K562 (cell line): Measurements from ENCODE around the gene CERS1. TPM values are rescaled to one million over a fixed set of nuclear protein-coding genes. Genes with fewer than 3 reads are reported as not detected.

ENCODE experiments used
- ATAC-seq: fragments of 200-7000 bp; cut with Tn5 transposase; 3 replicates; pipeline ENCODE4 v1.9.1; 2020; ENCODE audit warnings: moderate library complexity
- BruUV-seq: library from RNA; stranded (reverse); fragments of 400-500 nt; replicated peaks from 2 replicates; lab custom pipeline; 2021; lab: Mats Ljungman, UMichigan
- CTCF ChIA-PET: fragments of 300-600 bp; formaldehyde crosslinking; extraction: SDS; loops from one replicate; lab custom pipeline; 2021; ENCODE audit warnings: low intra/inter-chr PET ratio; lab: Yijun Ruan, JAX
- POLR2A ChIA-PET: fragments of 300-600, 350-650 bp; sonication (Branson Sonifier 250); formaldehyde crosslinking; extraction: SDS; loops from one replicate; lab custom pipeline; 2021; ENCODE audit warnings: antibody characterized with exemption, inconsistent platforms; lab: Yijun Ruan, JAX
- DNase-seq, 4 experiments: peaks; one replicate each; pipeline versions ENCODE4 v3.0.0 to v3.0.0-alpha.2; 2011 to 2018; ENCODE audit warnings: low spot score in 3 of 4, mixed read lengths in 3 of 4; ENCODE audit errors: extremely low read depth in 1 of 4
- FAIRE-seq: peaks from 2 replicates; lab custom pipeline; 2011; peaks lifted over from hg19 to GRCh38; lab: Jason Lieb, UNC
- H2AFZ ChIP-seq: 2 replicates; pipeline ENCODE4 v1.6.0; 2011; ENCODE audit warnings: low read depth, low read length, control low read depth, inconsistent platforms
- H3K27ac ChIP-seq: fragments of 200-600 bp; 3 replicates; pipeline ENCODE4 v1.8.0; 2011; ENCODE audit warnings: low read depth, mild to moderate bottlenecking, control low read depth, inconsistent platforms, low read length, moderate library complexity, mixed read lengths; ENCODE audit errors: extremely low read depth
- H3K27me3 ChIP-seq, 2 experiments: fragments of 300-600 bp in 1 of 2; 2 replicates in 1 of 2; 3 replicates in 1 of 2; pipeline versions ENCODE4 v1.6.0 to v1.8.0; 2011; ENCODE audit warnings: inconsistent platforms in 2 of 2, low read length in 2 of 2, mild to moderate bottlenecking in 1 of 2, mixed read lengths in 1 of 2, moderate library complexity in 1 of 2; ENCODE audit not compliant: control insufficient read depth in 2 of 2, insufficient read depth in 2 of 2
- H3K36me3 ChIP-seq: fragments of 300-600 bp; 3 replicates; pipeline ENCODE4 v1.8.0; 2011; ENCODE audit warnings: mild to moderate bottlenecking, low read length, inconsistent platforms; ENCODE audit not compliant: control insufficient read depth, insufficient read depth
- H3K4me1 ChIP-seq, 2 experiments: fragments of 200-600 bp in 1 of 2; replicated peaks in 1 of 2; 2 replicates in 1 of 2; 3 replicates in 1 of 2; pipeline versions ENCODE4 v1.5.1 to v1.8.0; 2011; ENCODE audit warnings: inconsistent platforms in 2 of 2, low read length in 2 of 2, mild to moderate bottlenecking in 1 of 2, mixed read lengths in 1 of 2, moderate library complexity in 1 of 2; ENCODE audit not compliant: control insufficient read depth in 2 of 2, insufficient read depth in 2 of 2
- H3K4me2 ChIP-seq: 2 replicates; pipeline ENCODE4 v1.6.1; 2011; ENCODE audit warnings: low read length, control low read depth, inconsistent platforms, mixed read lengths; ENCODE audit not compliant: insufficient read depth
- H3K4me3 ChIP-seq: fragments of 200-600 bp; sonication (generic), shearing (Covaris generic); 2 replicates; pipeline ENCODE4 v1.5.1; 2016; ENCODE audit warnings: control low read depth, inconsistent platforms
- H3K79me2 ChIP-seq: fragments of 200-600 bp; 3 replicates; pipeline ENCODE4 v1.8.0; 2011; ENCODE audit warnings: low read length, inconsistent platforms; ENCODE audit not compliant: control insufficient read depth, insufficient read depth
- H3K9ac ChIP-seq, 2 experiments: 2 replicates each; pipeline versions ENCODE4 v1.6.0 to v1.6.1; 2011; ENCODE audit warnings: low read depth in 2 of 2, low read length in 2 of 2, control low read depth in 1 of 2, inconsistent platforms in 1 of 2, mild to moderate bottlenecking in 1 of 2, mixed read lengths in 1 of 2; ENCODE audit not compliant: insufficient read depth in 1 of 2
- H3K9me1 ChIP-seq: one replicate; pipeline ENCODE4 v1.6.0; 2011; ENCODE audit warnings: inconsistent platforms, mild to moderate bottlenecking, low read length, moderate library complexity; ENCODE audit not compliant: control insufficient read depth, insufficient read depth
- H3K9me3 ChIP-seq: replicated peaks from 2 replicates; pipeline ENCODE4 v1.5.1; 2011; ENCODE audit warnings: low read depth, low read length, inconsistent platforms; ENCODE audit not compliant: control insufficient read depth, insufficient read depth
- H4K20me1 ChIP-seq: replicated peaks from 2 replicates; pipeline ENCODE4 v1.6.1; 2011; ENCODE audit warnings: low read length, inconsistent platforms, mixed read lengths; ENCODE audit not compliant: control insufficient read depth, insufficient read depth
- DDX20 ChIP-seq: fragments of 450-650 bp; IDR thresholded peaks from 2 replicates; pipeline ENCODE4 v1.6.1; 2016; ENCODE audit warnings: missing genetic modification characterization, low read depth, mild to moderate bottlenecking, missing compliant biosample characterization, moderate library complexity
- FOSL1 ChIP-seq: fragments of 200-800 bp; sonication (Bioruptor generic); conservative IDR thresholded peaks from 2 replicates; pipeline ENCODE4 v1.6.1; 2016; ENCODE audit warnings: missing genetic modification characterization, missing compliant biosample characterization
- NFE2 ChIP-seq: IDR thresholded peaks from 2 replicates; pipeline ENCODE4 v1.6.1; 2014; ENCODE audit warnings: antibody characterized with exemption, low read depth
- PHF21A ChIP-seq: fragments of 450-650 bp; IDR thresholded peaks from 2 replicates; pipeline ENCODE4 v1.6.1; 2017; ENCODE audit warnings: low read depth, borderline replicate concordance
- XRCC5 ChIP-seq: fragments of 200-400 bp; formaldehyde crosslinking; IDR thresholded peaks from 2 replicates; pipeline ENCODE4 v1.6.1; 2017; ENCODE audit warnings: low read depth, mild to moderate bottlenecking, low read length
- ZBTB7A ChIP-seq: IDR thresholded peaks from 2 replicates; pipeline ENCODE4 v1.6.1; 2011; ENCODE audit warnings: low read depth, mild to moderate bottlenecking, low read length, moderate library complexity, borderline replicate concordance; ENCODE audit not compliant: control insufficient read depth
- WGBS: fragments of 100-300 bp; shearing (Covaris generic); methylation state at CpG from one replicate; pipeline ENCODE4 v1.1.6; 2016; ENCODE audit warnings: low coverage, mixed read lengths; ENCODE audit not compliant: insufficient coverage; ENCODE audit errors: missing lambda C conversion rate; 5-methylcytosine and 5-hydroxymethylcytosine counted together
- in situ Hi-C: fragments of 300-500 bp; cut with MboI; formaldehyde crosslinking; loops from 4 replicates; pipeline ENCODE4 v1.15.0; 2018; ENCODE audit warnings: inconsistent platforms, mixed read lengths
- intact Hi-C: fragments of 100-400 bp; cut with micrococcal nuclease; formaldehyde crosslinking; loops from 2 replicates; pipeline ENCODE4 v1.14.2; 2022
- polyA plus RNA-seq, 8 experiments: library from polyadenylated mRNA; depleted of rRNA in 4 of 8; stranded (reverse) in 5 of 8; unstranded in 3 of 8; fragments of >200 nt; fragmentation: Nextera tagmentation in 2 of 8; fragmentation: Illumina TruSeq in 1 of 8; extraction: Ambion mirVana in 2 of 8; extraction: Trizol in 1 of 8; gene quantifications; 2 replicates each; pipeline versions ENCODE4 v1.2.1 to v1.2.3, GENCODE V29; 2011 to 2014; ENCODE audit warnings: inconsistent platforms in 1 of 8, missing spikeins in 1 of 8
- total RNA-seq, 7 experiments: library from RNA; depleted of rRNA in 6 of 7; stranded (reverse); fragments of >200 nt in 6 of 7; fragmentation: Illumina TruSeq in 2 of 7; extraction: Trizol in 2 of 7; gene quantifications; 2 replicates each; pipeline versions ENCODE4 v1.2.1 to v1.2.3, GENCODE V29; 2011 to 2021; ENCODE audit warnings: low replicate concordance in 1 of 7
- TF ChIP-seq, protein P1 (sequence below): fragments of 200-800 bp; sonication (Bioruptor generic); IDR thresholded peaks from 2 replicates; pipeline ENCODE4 v1.6.1; 2017; ENCODE audit warnings: missing genetic modification characterization, missing compliant biosample characterization
- TF ChIP-seq, protein P2 (sequence below): fragments of 450-650 bp; IDR thresholded peaks from 2 replicates; pipeline ENCODE4 v1.6.1; 2016; ENCODE audit warnings: low read depth, mild to moderate bottlenecking, moderate library complexity
- TF ChIP-seq, protein P3 (sequence below), 2 experiments: fragments of 450-650 bp in 1 of 2; sonication (generic) in 1 of 2; formaldehyde crosslinking; conservative IDR thresholded peaks; 2 replicates each; pipeline versions ENCODE4 v1.4.0 to v1.8.1; 2020 to 2022; ENCODE audit warnings: mild to moderate bottlenecking in 1 of 2, missing genetic modification reagents in 1 of 2

CERS1 gene
- total and polyA plus RNA-seq, 9 of the 15 experiments (the other 6 are each of a cell fraction or from before 2014, with no cell fraction given): 0.33 to 1.5 (median 0.86) TPM; not detected in 2

DNA sequence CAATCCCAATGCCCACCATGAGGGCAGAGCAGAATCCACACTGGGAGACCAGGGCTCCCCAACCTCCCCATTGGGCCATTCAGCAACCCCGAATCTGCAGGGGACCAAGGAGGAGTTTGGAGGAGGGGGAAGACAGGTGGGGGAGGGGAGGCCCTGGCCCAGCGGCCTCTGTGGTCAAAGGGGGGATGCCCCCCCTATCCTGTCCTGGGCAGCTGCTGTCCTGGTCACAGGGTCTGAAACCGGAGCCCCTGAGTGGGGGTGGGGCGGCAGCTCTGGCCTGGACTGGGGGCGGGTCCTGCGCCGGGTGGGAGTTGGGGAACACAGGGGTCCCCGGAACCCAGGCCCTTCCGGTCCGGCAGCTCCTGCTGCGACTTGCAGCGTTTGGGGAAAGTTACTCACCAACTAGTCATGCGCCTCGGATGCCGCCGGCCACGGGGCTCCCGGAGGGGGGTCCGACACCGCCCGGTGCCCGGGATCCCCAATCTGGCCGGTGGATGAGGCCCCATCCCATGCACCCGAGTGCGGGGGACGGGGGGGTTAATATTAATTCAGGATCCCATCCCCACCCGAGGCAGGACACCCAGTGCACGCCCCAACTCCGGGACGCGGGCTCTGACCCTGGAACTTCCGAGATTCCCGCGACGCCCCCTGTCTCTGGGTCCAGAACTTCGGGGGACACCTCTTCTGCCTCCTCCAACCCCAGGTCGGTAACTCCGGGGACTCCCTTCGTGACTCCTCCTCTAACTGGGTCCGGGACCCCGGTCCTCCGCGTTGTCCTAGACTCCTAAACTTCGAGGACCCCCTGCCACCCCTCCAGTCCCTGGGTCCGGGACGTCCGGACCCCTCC, 44.2 kb upstream of the CERS1 start:
- FAIRE-seq (no peak), ATAC-seq (no peak), DNase-seq (no peak)
- ChIA-PET POLR2A (interaction anchor here (0.6 to 1.0 kb wide), 3 partner anchors 9 to 127 kb away, joined by 3 to 4 read pairs (median 3); no protein-coding TSS in a partner anchor), CTCF (interaction anchor here (2.0 kb wide), 1 partner anchor 47 kb away, joined by 5 read pairs; no protein-coding TSS in a partner anchor)
- Histone ChIP-seq H3K27ac (no peak overlapping the region), H3K9me1 (peaks cover 5% of the 10 kb centered on the region), H3K9me3 (no peaks in the 10 kb centered on the region), H3K27me3 (peaks cover 0 to 6% of the 10 kb centered on the region in 2 experiments; a peak in 1 of 5 replicates), H4K20me1 (peaks cover 5% of the 10 kb centered on the region; the same call in 1 of the 2 replicates), H3K9ac (peak overlapping the region in 1 of 2 experiments; percentile 90; a peak in 3 of 4 replicates), H3K79me2 (no peaks in the 10 kb centered on the region), H2AFZ (peak overlapping the region; percentile 81), H3K4me3 (peak overlapping the region; percentile 38), H3K36me3 (no peaks in the 10 kb centered on the region), H3K4me1 (peaks cover 3 to 18% of the 10 kb centered on the region in 2 experiments; a peak in 4 of 5 replicates), H3K4me2 (peak overlapping the region; percentile 53)
- no peak for TF ChIP-seq XRCC5
- no peak for TF ChIP-seq NFE2
- TF ChIP-seq FOSL1: peak; percentile 49
- 0 out of 2 replicates have a peak, but pooled peaks have one; percentile 33 for TF ChIP-seq PHF21A
- TF ChIP-seq, protein P1, sequence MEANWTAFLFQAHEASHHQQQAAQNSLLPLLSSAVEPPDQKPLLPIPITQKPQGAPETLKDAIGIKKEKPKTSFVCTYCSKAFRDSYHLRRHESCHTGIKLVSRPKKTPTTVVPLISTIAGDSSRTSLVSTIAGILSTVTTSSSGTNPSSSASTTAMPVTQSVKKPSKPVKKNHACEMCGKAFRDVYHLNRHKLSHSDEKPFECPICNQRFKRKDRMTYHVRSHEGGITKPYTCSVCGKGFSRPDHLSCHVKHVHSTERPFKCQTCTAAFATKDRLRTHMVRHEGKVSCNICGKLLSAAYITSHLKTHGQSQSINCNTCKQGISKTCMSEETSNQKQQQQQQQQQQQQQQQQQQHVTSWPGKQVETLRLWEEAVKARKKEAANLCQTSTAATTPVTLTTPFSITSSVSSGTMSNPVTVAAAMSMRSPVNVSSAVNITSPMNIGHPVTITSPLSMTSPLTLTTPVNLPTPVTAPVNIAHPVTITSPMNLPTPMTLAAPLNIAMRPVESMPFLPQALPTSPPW (CRISPR knock-in tag): peak; percentile 58
- no peak for TF ChIP-seq DDX20 (tag)
- TF ChIP-seq, protein P2, sequence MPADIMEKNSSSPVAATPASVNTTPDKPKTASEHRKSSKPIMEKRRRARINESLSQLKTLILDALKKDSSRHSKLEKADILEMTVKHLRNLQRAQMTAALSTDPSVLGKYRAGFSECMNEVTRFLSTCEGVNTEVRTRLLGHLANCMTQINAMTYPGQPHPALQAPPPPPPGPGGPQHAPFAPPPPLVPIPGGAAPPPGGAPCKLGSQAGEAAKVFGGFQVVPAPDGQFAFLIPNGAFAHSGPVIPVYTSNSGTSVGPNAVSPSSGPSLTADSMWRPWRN: 0 out of 2 replicates have a peak, but pooled peaks have one; percentile 37
- peak; percentile 37; the same call in 1 of the 2 replicates for TF ChIP-seq ZBTB7A
- TF ChIP-seq, protein P3, sequence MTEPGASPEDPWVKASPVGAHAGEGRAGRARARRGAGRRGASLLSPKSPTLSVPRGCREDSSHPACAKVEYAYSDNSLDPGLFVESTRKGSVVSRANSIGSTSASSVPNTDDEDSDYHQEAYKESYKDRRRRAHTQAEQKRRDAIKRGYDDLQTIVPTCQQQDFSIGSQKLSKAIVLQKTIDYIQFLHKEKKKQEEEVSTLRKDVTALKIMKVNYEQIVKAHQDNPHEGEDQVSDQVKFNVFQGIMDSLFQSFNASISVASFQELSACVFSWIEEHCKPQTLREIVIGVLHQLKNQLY (CRISPR knock-in tag; conservative IDR thresholded peaks at IDR 0.05): no peak
- BruUV-seq: no TSS peak
- 4% methylated on average over 15 of the region's 47 CpGs for WGBS
- in situ Hi-C loops: no loop called here
- intact Hi-C loops: loop anchor here (5.0 kb wide), 1 partner anchor 47 kb away; no protein-coding TSS in a partner anchor
